ENCODE data around the gene NLRP1. TPM values are rescaled to one million over a fixed set of nuclear protein-coding genes. Genes with fewer than 3 reads are reported as not detected.
"Not testable (repeated sequence)": the region's sequence is repeated elsewhere in the genome, so short reads cannot be mapped to it uniquely, and the experiment has no call there.

NLRP1 gene
- total RNA-seq, 1 experiment from 2014 or later = 5.3 TPM

DNA sequence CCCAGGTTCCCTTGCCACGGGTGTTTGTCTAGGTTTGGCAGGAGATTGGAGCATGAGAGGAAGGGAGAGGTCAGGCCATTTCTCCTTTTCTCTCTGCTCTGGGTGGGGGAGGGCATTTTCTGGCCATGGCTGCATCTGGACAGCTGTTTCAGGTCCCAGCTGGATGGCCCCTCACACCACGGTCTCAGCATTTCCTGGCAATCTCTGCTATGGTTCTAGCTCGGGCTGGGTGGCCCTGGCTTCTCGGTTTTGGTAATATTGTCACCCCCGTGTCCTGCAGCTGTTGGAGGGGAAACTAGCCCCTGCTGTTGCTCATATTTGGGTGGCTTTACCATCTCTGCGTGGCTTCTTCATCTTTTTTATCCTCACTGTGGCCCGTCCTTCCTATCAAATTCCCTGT is 11.5 kb upstream of the NLRP1 start:
- no peak for DNase-seq (ENCODE audit: low read depth, low spot score)
- in situ Hi-C loops (cut with HindIII; ENCODE audit: low pct_unique_long_range_greater_than_20kb, low sequenced_read_pairs) = no loop called here

DNA sequence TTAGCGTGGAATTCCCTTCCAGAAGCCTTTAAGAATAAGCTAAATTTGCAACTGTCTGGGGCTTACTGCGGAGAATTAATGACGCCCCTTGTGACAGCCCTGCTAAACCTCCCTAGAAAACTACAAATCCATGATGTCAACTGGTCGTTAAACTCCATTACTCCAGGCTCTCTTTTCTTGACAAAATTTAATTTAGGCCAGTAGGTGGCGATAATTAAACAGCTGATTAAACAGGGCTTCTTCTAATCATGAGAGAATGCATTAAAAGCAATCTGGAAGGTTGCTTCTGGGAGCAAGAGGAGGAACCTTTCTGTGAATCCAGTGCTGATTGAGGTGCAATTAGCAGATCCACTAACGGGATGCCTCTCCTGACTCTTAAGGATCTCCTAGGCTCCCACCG is 8.1 kb upstream of the NLRP1 start:
- in situ Hi-C loops (cut with HindIII; ENCODE audit: low pct_unique_long_range_greater_than_20kb, low sequenced_read_pairs) = no loop called here

DNA sequence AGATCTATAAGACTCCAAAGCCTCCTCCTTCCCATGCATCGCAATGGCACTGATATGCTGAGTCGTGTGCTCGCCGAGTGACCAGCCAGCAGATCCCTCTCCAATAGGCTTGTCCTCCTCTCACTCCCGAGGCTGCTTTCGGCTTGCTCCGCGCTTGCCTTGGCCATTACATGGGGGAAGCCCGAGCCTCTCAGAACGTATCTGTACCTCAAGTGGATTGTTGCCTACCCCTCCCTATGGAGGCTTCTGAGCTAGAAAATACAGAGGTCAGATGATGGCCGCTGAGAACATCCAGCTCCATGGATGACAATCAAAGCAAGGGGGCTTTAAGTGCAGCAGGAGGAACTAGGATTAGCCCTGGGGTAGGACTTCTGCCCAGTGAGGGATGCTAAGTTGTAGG is 7.7 kb upstream of the NLRP1 start:
- in situ Hi-C loops (cut with HindIII; ENCODE audit: low pct_unique_long_range_greater_than_20kb, low sequenced_read_pairs) = no loop called here
- DNase-seq (ENCODE audit: low read depth, low spot score) = no peak

More for the DNA sequence above, 8.1 kb upstream of the NLRP1 start:
- DNase-seq (ENCODE audit: low read depth, low spot score) = peak; percentile 78

DNA sequence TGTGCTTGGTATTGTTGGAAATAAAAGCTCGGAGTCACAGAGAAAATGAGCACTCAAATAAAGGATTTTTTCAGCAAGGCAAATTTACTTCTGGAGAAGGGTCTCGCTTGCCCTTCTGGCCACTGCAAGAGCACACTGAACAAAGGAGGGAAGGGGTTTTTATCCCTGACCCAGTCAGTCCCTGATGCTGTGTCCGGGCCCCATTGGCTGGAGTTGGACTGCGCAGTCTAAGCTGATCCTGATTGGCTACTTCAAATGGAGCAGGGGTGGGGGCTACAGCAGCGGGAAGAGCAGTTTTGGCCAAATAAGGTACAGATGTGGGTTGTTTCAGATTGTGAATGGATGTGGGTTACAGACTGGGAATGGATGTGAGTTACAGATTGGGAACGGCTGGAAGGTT is 4.3 kb upstream of the NLRP1 start:
- DNase-seq (ENCODE audit: low read depth, low spot score) = no peak
- in situ Hi-C loops (cut with HindIII; ENCODE audit: low pct_unique_long_range_greater_than_20kb, low sequenced_read_pairs) = no loop called here

DNA sequence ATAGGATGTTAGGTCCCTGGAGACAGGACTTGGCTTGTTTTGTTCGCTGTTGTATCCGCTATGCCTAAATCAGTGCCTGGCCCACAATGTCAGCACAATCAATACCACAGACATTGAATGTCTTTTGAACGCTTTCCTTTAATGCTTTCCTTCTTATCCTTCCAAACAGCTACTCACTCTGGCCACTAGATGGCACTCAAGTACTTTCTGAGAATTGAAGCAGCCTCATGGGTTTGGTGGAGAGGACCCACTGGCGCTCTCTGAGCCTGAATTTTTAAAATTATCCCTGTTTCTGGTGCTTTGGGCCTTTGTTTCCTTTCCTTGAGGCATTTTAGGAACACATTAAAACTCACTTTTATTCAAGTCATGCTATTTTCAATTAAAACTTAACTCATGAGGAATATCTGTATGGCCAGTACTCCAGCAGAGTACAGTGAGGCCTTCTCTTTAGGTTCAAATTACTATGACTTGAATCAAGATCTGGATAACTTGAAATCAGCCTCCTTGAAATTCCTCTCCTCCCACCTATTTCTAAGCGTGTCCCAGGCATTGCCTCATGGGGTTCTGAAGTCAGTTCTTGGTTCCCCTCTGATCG is 3.2 kb upstream of the NLRP1 start:
- in situ Hi-C loops (cut with HindIII; ENCODE audit: low pct_unique_long_range_greater_than_20kb, low sequenced_read_pairs) = no loop called here
- peak; percentile 90 for DNase-seq (ENCODE audit: low read depth, low spot score)

DNA sequence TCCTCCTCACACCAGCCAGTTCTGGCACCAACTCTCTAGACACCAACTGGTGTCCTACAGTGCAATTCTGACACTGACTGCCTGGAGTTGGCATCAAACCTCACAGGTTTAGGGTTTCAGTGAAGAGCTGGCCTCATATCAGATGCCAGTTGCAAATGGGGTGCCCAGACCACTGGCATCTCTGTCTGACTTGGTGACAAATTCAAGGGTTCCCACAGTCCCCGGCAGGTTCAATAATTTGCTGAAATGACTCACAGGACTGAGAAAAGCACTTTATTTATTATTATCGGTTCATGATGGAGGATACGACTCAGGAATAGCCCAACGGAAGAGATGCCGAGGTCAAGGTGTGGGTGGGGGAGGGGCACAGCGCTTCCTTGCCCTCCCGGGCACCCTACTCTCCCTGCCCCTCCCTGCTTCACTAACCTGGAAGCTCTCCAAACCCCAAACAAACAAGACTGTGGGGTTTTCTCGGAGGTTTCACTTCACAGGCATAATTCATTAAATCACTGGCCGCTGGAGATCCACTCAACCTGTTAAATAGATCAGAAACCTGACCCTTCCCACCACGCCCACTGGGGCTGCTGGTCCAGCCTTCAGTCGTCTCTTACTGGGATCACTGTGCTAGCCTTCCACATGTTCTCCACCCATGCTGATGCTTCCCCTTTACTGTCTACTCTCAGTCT is 1.7 kb upstream of the NLRP1 start:
- in situ Hi-C loops (cut with HindIII; ENCODE audit: low pct_unique_long_range_greater_than_20kb, low sequenced_read_pairs) = no loop called here
- DNase-seq (ENCODE audit: low read depth, low spot score) = no peak

DNA sequence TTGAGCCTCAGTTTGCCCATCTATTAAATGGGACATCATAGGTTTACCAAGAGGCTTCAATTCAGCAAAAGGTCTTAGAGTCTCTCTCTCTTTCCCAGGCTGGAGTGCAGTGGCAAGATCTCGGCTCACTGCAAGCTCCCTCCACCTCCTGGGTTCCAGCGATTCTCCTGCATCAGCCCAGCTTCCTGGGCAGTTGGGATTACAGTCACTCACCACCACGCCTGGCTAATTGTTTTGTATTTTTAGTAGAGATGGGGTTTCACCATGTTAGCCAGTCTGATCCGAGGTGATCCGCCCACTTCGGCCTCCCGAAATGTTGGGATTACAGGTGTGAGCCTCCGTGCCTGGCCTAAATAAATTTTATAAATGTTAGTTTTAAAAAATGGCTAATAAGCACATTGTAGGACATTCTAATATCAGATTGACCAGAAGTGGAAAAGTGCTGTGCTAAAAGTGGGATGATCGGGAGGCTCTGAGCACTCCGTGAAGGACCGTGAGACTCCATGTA is 1.0 kb upstream of the NLRP1 start:
- DNase-seq (ENCODE audit: low read depth, low spot score) = no peak
- in situ Hi-C loops (cut with HindIII; ENCODE audit: low pct_unique_long_range_greater_than_20kb, low sequenced_read_pairs) = no loop called here

DNA sequence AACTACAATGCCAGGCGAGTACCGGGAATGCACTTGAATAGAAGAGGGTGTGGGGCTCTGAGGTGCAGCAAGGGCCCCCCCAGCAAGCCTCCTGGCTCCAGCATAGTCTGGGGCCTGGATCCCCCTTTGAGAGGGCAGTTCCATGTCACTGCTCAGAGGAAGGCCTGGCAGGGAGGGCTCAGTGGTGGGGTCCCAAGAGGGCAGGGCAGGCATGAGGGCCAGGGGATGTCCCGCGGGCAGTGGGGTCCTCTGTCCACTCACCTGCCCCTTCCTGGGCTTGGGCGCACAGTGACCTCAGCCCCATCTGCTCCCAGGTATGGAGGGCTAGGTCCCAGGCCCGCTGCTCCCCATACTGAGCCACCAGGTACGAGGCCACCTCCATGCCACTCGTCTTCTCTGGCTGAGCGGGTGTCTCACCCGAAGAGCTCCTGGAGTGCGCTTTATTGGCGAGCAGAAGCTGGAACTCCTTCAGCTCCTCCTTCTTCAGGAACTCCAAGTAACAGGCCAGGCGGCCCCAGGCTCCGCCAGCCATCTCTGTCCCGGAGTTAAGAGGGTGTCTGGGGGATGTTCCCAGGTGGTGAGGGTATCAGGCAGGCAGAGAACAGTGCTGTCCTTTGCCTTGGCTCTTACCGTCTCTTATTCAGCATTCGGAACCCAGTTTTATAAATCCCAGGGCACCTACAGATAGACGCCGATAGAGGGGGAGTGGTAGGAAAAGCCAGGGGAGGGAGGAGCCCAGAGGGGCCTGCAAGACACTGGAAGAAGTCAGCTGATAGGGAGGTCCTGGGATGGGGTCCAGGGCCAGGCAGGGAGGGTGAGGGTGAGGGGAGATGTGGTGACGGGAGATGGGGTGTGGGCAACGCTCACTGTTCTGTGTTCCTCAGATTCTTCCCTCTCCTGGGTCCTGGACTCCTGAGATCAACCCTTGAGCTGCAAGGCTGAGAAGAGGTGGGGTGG is 605 bp downstream of the NLRP1 start:
- in situ Hi-C loops (cut with HindIII; ENCODE audit: low pct_unique_long_range_greater_than_20kb, low sequenced_read_pairs) = no loop called here
- DNase-seq (ENCODE audit: low read depth, low spot score) = no peak

DNA sequence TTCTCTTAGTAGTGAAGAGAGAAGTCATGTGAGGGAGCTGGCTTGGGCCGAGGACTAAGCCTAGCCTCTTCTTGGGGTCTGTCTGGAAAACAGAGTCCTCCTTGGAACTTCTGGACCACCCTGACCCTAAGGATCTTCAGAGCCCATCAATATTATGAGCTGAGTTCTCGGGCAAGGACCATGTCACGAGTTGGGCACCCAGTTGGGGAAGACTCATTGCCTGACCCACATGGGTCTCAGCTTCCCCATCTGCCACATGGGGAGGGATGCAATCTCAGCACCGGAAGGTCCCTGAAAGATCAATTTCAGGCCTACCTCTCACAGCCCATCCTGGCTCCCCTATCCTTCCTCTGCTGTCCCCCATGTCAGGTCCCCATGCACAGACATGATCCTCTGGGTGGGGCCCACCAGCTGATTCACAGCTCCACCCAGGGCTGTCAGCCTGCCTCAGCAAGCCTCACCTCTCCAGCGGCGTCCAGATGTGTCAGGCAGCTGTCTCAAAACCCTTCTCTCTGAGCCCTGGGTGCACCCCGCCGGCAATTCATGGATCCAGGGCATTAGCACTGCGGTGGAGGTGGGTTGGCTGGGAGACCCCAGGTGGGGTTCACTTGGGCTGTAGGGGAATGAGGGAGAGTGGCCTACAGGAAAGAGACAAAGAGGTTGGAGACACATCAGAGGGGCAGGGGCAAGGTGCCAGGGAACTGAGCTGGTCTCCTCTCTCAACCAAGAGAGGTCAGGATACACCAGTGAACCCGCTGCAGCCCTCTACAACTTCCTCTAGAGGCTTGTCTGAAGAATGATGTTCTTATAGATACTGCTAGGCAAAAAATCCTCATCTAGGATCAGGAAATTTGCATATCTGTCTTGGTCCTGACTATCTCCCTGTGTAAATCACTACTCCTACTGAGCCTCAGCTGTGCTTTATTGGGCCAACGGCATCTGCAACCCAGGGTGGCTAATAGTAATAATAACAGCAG is 1.8 kb downstream of the NLRP1 start:
- in situ Hi-C loops (cut with HindIII; ENCODE audit: low pct_unique_long_range_greater_than_20kb, low sequenced_read_pairs) = no loop called here
- no peak for DNase-seq (ENCODE audit: low read depth, low spot score)

DNA sequence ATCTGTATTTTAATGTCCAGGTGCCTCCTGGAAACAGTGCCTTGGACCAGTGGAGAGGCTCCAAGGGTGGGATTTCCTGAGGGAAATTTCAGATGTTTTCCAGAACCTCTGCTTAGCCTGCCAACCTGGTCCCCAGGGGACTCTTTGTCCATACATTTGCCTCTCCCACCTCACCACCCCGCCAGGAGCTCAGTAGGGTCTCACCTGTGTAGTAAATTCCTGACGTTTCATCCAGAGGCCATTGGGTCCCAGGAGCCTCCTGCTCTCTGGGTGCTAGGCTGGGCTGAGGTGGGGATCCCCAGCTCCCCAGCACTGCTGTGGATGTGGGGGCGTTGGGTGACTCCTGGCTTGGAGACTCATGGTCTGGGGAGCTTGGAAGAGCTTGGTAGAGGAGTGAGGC is 2.7 kb downstream of the NLRP1 start:
- in situ Hi-C loops (cut with HindIII; ENCODE audit: low pct_unique_long_range_greater_than_20kb, low sequenced_read_pairs) = no loop called here

DNA sequence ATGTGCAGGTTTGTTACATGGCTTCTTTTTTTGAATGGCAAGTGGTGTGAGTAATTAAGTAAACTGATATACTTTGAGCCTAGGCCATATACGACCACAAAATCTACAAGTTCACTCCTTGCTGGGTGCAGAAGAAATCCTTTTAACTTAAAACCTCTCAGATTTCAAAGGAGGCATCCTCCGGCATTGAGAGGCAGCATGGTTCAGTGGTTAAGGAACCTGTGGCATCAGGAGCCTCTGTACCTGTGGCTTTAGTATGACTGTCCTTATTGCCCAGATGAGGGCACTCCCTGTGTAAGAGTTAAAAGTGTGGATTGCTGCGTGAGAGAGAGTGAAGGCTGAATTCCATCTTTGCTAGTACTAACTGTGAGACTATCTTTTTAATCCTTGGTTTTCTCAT is 3.3 kb downstream of the NLRP1 start:
- in situ Hi-C loops (cut with HindIII; ENCODE audit: low pct_unique_long_range_greater_than_20kb, low sequenced_read_pairs) = no loop called here
- DNase-seq (ENCODE audit: low read depth, low spot score) = no peak

More for the DNA sequence above, 2.7 kb downstream of the NLRP1 start:
- no peak for DNase-seq (ENCODE audit: low read depth, low spot score)

DNA sequence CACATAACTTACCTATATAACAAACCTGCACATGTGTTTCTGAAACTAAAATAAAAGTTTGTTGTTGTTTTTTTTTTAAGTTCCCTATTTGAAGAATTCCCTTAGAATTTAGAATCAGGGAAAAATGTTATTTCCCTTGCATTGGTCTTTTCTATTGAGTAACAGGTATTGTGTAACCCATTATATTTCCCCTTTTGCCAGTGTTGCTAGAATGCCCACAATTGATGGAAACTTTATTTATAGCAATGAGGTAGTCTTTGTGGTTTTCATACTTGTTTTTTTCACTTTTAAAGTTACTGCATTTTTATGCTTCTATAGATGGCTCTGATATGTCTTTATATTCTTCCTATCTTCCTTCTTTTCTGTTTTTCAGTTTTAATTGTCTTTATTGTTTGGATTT is 3.9 kb downstream of the NLRP1 start:
- in situ Hi-C loops (cut with HindIII; ENCODE audit: low pct_unique_long_range_greater_than_20kb, low sequenced_read_pairs) = no loop called here
- DNase-seq (ENCODE audit: low read depth, low spot score) = no peak

DNA sequence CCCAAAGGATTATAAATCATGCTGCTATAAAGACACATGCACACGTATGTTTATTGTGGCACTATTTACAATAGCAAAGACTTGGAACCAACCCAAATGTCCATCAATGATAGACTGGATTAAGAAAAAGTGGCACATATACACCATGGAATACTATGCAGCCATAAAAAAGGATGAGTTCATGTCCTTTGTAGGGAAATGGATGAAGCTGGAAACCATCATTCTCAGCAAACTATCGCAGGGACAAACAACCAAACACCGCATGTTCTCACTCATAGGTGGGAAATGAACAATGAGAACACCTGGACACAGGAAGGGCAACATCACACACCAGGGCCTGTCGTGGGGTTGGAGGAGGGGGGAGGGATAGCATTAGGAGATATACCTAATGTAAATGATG is 5.5 kb downstream of the NLRP1 start:
- in situ Hi-C loops (cut with HindIII; ENCODE audit: low pct_unique_long_range_greater_than_20kb, low sequenced_read_pairs); DNase-seq (ENCODE audit: low read depth, low spot score): not testable (repeated sequence)

DNA sequence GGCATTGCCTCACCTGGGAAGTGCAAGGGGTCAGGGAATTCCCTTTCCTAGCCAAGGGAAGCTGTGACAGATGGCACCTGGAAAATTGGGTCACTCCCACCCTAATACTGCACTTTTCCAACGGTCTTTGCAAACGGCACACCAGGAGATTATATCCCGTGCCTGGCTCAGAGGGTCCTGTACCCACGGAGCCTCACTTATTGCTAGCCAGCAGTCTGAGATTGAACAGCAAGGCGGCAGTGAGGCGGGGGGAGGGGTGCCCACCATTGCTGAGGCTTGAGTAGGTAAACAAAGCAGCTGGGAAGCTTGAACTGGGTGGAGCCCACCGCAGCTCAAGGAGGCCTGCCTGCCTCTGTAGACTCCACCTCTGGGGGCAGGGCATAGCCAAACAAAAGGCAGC is 11.3 kb downstream of the NLRP1 start:
- DNase-seq (ENCODE audit: low read depth, low spot score); in situ Hi-C loops (cut with HindIII; ENCODE audit: low pct_unique_long_range_greater_than_20kb, low sequenced_read_pairs): not testable (repeated sequence)

DNA sequence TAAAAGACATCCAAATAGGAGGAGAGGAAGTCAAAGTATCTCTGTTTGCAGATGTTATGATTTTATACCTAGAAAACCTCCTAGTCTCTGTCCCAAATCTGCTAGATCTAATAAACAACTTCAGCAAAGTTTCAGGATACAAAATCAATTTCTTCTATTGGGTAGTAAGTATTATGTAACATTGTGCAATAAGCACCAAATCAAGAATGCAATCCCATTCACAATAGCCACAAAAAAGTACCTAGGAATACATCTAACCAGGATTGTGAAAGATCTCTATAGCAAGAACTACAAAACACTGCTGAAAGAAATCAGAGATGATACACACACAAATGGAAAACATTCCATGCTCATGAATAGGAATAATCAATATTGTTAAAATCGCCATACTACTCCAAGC is 13.0 kb downstream of the NLRP1 start:
- in situ Hi-C loops (cut with HindIII; ENCODE audit: low pct_unique_long_range_greater_than_20kb, low sequenced_read_pairs) = no loop called here
- no peak for DNase-seq (ENCODE audit: low read depth, low spot score)

DNA sequence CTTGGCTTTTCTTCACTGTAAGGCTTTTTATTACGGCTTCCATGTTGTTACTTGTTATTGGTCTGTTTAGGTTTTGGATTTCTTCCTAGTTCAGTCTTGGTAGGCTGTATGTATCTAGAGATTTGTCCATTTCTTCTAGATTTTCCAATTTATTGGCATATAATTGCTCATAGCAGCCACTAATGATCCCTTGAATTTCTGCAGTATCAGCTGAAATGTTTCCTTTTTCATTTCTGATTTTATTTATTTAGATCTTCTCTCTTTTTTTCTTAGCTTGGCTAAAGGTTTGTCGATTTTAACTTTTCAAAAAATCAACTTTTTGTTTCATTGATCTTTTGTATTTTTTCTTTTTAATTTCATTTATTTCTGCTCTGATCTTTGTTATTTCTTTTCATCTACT is 18.5 kb downstream of the NLRP1 start:
- no peak for DNase-seq (ENCODE audit: low read depth, low spot score)
- in situ Hi-C loops (cut with HindIII; ENCODE audit: low pct_unique_long_range_greater_than_20kb, low sequenced_read_pairs) = no loop called here

DNA sequence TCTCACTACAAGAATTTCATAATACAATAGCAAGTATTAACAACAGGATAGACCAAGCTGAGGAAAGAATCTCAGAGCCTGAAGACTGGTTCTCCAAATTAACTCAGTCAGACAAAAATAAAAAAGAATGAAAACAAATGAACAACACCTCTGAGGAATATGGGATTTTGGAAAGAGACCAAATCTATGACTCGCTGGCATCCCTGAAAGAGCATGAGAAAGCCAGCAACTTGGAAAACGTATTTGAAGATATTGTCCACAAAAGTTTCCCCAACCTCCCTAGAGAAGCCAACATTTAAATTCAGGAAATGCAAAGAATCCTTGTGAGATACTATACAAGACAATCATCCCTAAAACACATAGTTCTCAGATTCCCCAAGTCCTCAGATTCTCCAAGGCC is 20.9 kb downstream of the NLRP1 start:
- DNase-seq (ENCODE audit: low read depth, low spot score) = no peak
- in situ Hi-C loops (cut with HindIII; ENCODE audit: low pct_unique_long_range_greater_than_20kb, low sequenced_read_pairs) = no loop called here

Data from SK-MEL-5 (cell line).